SJSA1 (cell line): Measurements from ENCODE around the gene UGT1A3. TPM values are rescaled to one million over a fixed set of nuclear protein-coding genes. Genes with fewer than 3 reads are reported as not detected.
"Not testable (repeated sequence)": the region's sequence is repeated elsewhere in the genome, so short reads cannot be mapped to it uniquely, and the experiment has no call there.

ENCODE experiments used
- DNase-seq, 2 experiments: peaks; one replicate each; pipeline ENCODE4 v3.0.0-alpha.2; 2015 to 2020; ENCODE audit warnings: low spot score in 2 of 2, low read depth in 1 of 2
- H3K27ac ChIP-seq: fragments of 250-450 bp; sonication (Bioruptor Pico); 2 replicates; pipeline ENCODE4 v1.5.1; 2020; ENCODE audit warnings: mild to moderate bottlenecking, moderate library complexity
- H3K27me3 ChIP-seq: fragments of 250-450 bp; sonication (Bioruptor Pico); replicated peaks from 2 replicates; pipeline ENCODE4 v1.5.1; 2020; ENCODE audit warnings: mild to moderate bottlenecking, moderate library complexity
- H3K36me3 ChIP-seq: fragments of 250-450 bp; sonication (Bioruptor Pico); 2 replicates; pipeline ENCODE4 v1.5.1; 2020; ENCODE audit warnings: mild to moderate bottlenecking
- H3K4me1 ChIP-seq: fragments of 250-450 bp; sonication (Bioruptor Pico); replicated peaks from 2 replicates; pipeline ENCODE4 v1.6.1; 2021; ENCODE audit warnings: mild to moderate bottlenecking
- H3K4me3 ChIP-seq: fragments of 250-450 bp; sonication (Bioruptor Pico); 2 replicates; pipeline ENCODE4 v1.5.1; 2020; ENCODE audit warnings: mild to moderate bottlenecking
- H3K9me3 ChIP-seq: fragments of 250-450 bp; sonication (Bioruptor Pico); replicated peaks from 2 replicates; pipeline ENCODE4 v1.5.1; 2020; ENCODE audit warnings: mild to moderate bottlenecking
- total RNA-seq: library from RNA; depleted of rRNA; stranded (reverse); fragments of >200 nt; shearing (Covaris generic); gene quantifications from 2 replicates; pipeline ENCODE4 v1.2.3, GENCODE V29; 2014

The UGT1A3 gene
- total RNA-seq, 1 experiment from 2014 or later = not detected

- DNase-seq = no peak
- no peaks in the 10 kb centered on the region for H3K36me3 ChIP-seq
- no peaks in the 10 kb centered on the region for H3K9me3 ChIP-seq
- no peak within 1 kb of the TSS for H3K4me3 ChIP-seq
- H3K4me1 ChIP-seq = no peaks in the 10 kb centered on the region
- H3K27me3 ChIP-seq = no peaks in the 10 kb centered on the region
- H3K27ac ChIP-seq = no peak within 1 kb of the TSS
These were observed 10.3 kb upstream of the UGT1A3 start, which contains the start of gene UGT1A4 for GRCh38 chr2:233718552-233718951. Gene UGT1A4, plus strand, starts transcription at chr2:233718736. Its CDS starts 85 bp downstream, at chr2:233718821.

- not testable (repeated sequence) for DNase-seq, H3K36me3 ChIP-seq, H3K4me1 ChIP-seq, H3K27me3 ChIP-seq, H3K27ac ChIP-seq, H3K4me3 ChIP-seq, H3K9me3 ChIP-seq
These were observed 8.2 kb downstream of the UGT1A3 start for GRCh38 chr2:233736868-233737653.

- no peaks in the 10 kb centered on the region for H3K9me3 ChIP-seq
- H3K36me3 ChIP-seq = no peaks in the 10 kb centered on the region
- no peaks in the 10 kb centered on the region for H3K4me1 ChIP-seq
- H3K27me3 ChIP-seq = 0 out of 2 replicates have a peak, but pooled peaks cover 6% of the 10 kb centered on the region
- no peak for DNase-seq
- H3K27ac ChIP-seq = no peak overlapping the region
- no peak overlapping the region for H3K4me3 ChIP-seq
These were observed 12.0 kb downstream of the UGT1A3 start for GRCh38 chr2:233740870-233741269.

- no peaks in the 10 kb centered on the region for H3K4me1 ChIP-seq
- DNase-seq = no peak
- no peaks in the 10 kb centered on the region for H3K9me3 ChIP-seq
- H3K27me3 ChIP-seq = no peaks in the 10 kb centered on the region
- no peak overlapping the region for H3K4me3 ChIP-seq
- no peaks in the 10 kb centered on the region for H3K36me3 ChIP-seq
- no peak overlapping the region for H3K27ac ChIP-seq
These were observed 14.8 kb downstream of the UGT1A3 start for GRCh38 chr2:233743464-233744259.

GRCh38 chr2:233745073-233745755 lies 16.4 kb downstream of the UGT1A3 start:
- Histone ChIP-seq H3K4me3 (no peak overlapping the region), H3K9me3 (no peaks in the 10 kb centered on the region), H3K36me3 (no peaks in the 10 kb centered on the region), H3K27ac (no peak overlapping the region), H3K27me3 (no peaks in the 10 kb centered on the region), H3K4me1 (no peaks in the 10 kb centered on the region)
- no peak for DNase-seq

- DNase-seq, H3K4me3 ChIP-seq, H3K27ac ChIP-seq, H3K36me3 ChIP-seq, H3K4me1 ChIP-seq, H3K9me3 ChIP-seq, H3K27me3 ChIP-seq: not testable (repeated sequence)
These were observed 17.0 kb downstream of the UGT1A3 start for GRCh38 chr2:233745838-233746237.

GRCh38 chr2:233746475-233747282 lies 17.8 kb downstream of the UGT1A3 start:
- Histone ChIP-seq H3K9me3 (no peaks in the 10 kb centered on the region), H3K4me3 (no peak overlapping the region), H3K27ac (no peak overlapping the region), H3K4me1 (no peaks in the 10 kb centered on the region), H3K27me3 (no peaks in the 10 kb centered on the region), H3K36me3 (no peaks in the 10 kb centered on the region)
- no peak for DNase-seq

- Histone ChIP-seq H3K4me1 (no peaks in the 10 kb centered on the region), H3K27me3 (no peaks in the 10 kb centered on the region), H3K4me3 (no peak overlapping the region), H3K9me3 (no peaks in the 10 kb centered on the region), H3K36me3 (no peaks in the 10 kb centered on the region), H3K27ac (no peak overlapping the region)
- no peak for DNase-seq
These were observed 18.4 kb downstream of the UGT1A3 start for GRCh38 chr2:233747283-233747544.

- H3K27ac ChIP-seq, H3K36me3 ChIP-seq, H3K4me1 ChIP-seq, H3K27me3 ChIP-seq, DNase-seq, H3K9me3 ChIP-seq, H3K4me3 ChIP-seq: not testable (repeated sequence)
These were observed 21.8 kb downstream of the UGT1A3 start for GRCh38 chr2:233750689-233751088.

- not testable (repeated sequence) for H3K4me3 ChIP-seq, H3K4me1 ChIP-seq, H3K36me3 ChIP-seq, H3K27me3 ChIP-seq, H3K9me3 ChIP-seq, H3K27ac ChIP-seq, DNase-seq
These were observed 22.6 kb downstream of the UGT1A3 start for GRCh38 chr2:233751212-233752009.

GRCh38 chr2:233754872-233755611 lies 26.2 kb downstream of the UGT1A3 start:
- H3K27me3 ChIP-seq = no peaks in the 10 kb centered on the region
- no peak overlapping the region for H3K27ac ChIP-seq
- DNase-seq = no peak
- H3K4me1 ChIP-seq = no peaks in the 10 kb centered on the region
- no peaks in the 10 kb centered on the region for H3K36me3 ChIP-seq
- peaks cover 3% of the 10 kb centered on the region; the same call in 1 of the 2 replicates for H3K9me3 ChIP-seq
- H3K4me3 ChIP-seq = no peak overlapping the region

GRCh38 chr2:233756429-233757081 lies 27.7 kb downstream of the UGT1A3 start:
- H3K4me3 ChIP-seq = no peak overlapping the region
- no peaks in the 10 kb centered on the region for H3K4me1 ChIP-seq
- H3K36me3 ChIP-seq = no peaks in the 10 kb centered on the region
- no peak overlapping the region for H3K27ac ChIP-seq
- peaks cover 3% of the 10 kb centered on the region; the same call in 1 of the 2 replicates for H3K9me3 ChIP-seq
- DNase-seq = no peak
- no peaks in the 10 kb centered on the region for H3K27me3 ChIP-seq
